Measurements from ENCODE around the gene ADCY2. TPM values are rescaled to one million over a fixed set of nuclear protein-coding genes. Genes with fewer than 3 reads are reported as not detected.

ADCY2 gene
- total RNA-seq, 4 donors from 2014 or later: 0.34 to 2.7 (median 1.5) TPM

DNA sequence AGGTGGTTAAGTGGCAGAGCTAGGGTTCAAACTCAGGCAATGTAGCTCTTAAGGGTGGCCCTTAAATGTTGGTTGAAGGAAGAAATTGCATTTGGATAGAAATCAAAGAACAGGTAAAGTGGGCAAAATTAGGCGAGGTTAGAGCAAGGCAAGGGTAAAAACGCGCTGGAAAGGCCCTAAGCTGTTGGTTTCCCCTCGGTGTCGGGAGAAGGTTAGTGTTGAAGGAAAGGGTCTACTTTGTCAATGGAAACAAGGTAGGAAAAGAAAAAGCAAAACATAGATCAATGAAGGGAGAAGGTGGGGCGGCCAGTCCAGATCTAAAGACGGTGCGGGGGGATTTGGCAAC lies 472.5 kb downstream of the ADCY2 start:
- 0 to 1% methylated on average over 8 of the region's 8 CpGs for WGBS, 2 donors
- Histone ChIP-seq H3K27ac (peak overlapping the region in 2 of 3 donors; percentile 60 to 74), H3K27me3 (no peaks in the 10 kb centered on the region), H3K36me3 (peaks cover 0 to 2% of the 10 kb centered on the region in 2 donors), H3K9me3 (no peaks in the 10 kb centered on the region), H3K4me1 (peaks cover 9 to 10% of the 10 kb centered on the region in 2 donors), H3K4me3 (replicated peaks in 1 of 3) (peak overlapping the region; percentile 48 to 96 (median 66))
- no peak for DNase-seq
- intact Hi-C loops (cut with DNase I): no loop called here
- TF ChIP-seq, protein P1, sequence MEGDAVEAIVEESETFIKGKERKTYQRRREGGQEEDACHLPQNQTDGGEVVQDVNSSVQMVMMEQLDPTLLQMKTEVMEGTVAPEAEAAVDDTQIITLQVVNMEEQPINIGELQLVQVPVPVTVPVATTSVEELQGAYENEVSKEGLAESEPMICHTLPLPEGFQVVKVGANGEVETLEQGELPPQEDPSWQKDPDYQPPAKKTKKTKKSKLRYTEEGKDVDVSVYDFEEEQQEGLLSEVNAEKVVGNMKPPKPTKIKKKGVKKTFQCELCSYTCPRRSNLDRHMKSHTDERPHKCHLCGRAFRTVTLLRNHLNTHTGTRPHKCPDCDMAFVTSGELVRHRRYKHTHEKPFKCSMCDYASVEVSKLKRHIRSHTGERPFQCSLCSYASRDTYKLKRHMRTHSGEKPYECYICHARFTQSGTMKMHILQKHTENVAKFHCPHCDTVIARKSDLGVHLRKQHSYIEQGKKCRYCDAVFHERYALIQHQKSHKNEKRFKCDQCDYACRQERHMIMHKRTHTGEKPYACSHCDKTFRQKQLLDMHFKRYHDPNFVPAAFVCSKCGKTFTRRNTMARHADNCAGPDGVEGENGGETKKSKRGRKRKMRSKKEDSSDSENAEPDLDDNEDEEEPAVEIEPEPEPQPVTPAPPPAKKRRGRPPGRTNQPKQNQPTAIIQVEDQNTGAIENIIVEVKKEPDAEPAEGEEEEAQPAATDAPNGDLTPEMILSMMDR (IDR thresholded peaks at IDR 0.05): no peak
- no peak for TF ChIP-seq POLR2A (IDR thresholded peaks at IDR 0.05)

DNA sequence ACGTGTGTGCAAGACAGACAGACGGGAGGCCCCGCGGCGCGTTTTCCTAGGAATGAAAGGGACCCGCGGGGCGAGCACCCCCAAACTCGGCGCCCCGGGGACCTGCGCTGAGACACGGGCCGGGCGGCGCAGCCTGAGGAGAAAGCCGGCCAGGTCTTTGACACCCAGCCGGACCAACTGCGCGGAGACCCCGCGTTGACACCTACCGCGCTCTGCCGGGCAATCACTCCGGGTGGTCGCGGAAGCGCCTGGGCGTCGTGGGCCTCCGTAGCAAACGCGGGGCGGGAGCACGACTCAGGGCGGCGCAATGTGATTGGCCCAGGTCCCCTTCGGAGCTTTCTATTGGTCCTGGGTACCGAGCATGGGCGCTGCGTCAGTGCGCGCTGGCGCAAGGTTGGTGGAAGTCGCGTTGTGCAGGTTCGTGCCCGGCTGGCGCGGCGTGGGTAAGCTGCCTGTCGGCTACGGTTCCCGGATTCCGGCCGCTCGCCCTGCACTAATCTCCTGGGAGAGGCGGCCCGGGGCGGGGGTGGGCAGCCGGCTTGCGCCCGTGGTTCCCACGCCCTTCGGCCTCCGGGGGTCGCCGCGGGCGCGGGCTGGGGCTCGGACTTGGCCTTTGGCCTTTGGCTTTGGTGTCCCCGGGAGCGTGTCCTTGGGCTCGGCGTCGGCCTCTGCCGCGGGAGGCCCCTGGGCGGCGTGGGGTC lies 473.0 kb downstream of the ADCY2 start, which contains the start of the genes FASTKD3 and MTRR:
TSS of gene FASTKD3 (minus strand) at position 259 of the 701 bp plus-strand sequence. CDS start 948 bp downstream, outside the sequence.
TSS of gene MTRR (plus strand) at position 376 of the 701 bp plus-strand sequence. CDS start 1,647 bp downstream, outside the sequence.
- H3K27ac ChIP-seq: peak within 1 kb of the TSS; percentile 24 to 74 (median 71)
- peak within 1 kb of the TSS; percentile 48 to 96 (median 66) for H3K4me3 ChIP-seq (replicated peaks in 1 of 3)
- DNase-seq: peak; percentile 94
- WGBS, 2 donors: 1% methylated on average over 21 to 22 of the region's 83 CpGs
- H3K4me1 ChIP-seq: peaks cover 9 to 10% of the 10 kb centered on the region in 2 donors
- TF ChIP-seq POLR2A (IDR thresholded peaks at IDR 0.05): peak in 1 of 2 donors; percentile 78
- TF ChIP-seq, protein P1 (IDR thresholded peaks at IDR 0.05): no peak
- H3K9me3 ChIP-seq: no peaks in the 10 kb centered on the region
- no peaks in the 10 kb centered on the region for H3K27me3 ChIP-seq
- intact Hi-C loops (cut with DNase I): no loop called here
- peaks cover 0 to 2% of the 10 kb centered on the region in 2 donors for H3K36me3 ChIP-seq

DNA sequence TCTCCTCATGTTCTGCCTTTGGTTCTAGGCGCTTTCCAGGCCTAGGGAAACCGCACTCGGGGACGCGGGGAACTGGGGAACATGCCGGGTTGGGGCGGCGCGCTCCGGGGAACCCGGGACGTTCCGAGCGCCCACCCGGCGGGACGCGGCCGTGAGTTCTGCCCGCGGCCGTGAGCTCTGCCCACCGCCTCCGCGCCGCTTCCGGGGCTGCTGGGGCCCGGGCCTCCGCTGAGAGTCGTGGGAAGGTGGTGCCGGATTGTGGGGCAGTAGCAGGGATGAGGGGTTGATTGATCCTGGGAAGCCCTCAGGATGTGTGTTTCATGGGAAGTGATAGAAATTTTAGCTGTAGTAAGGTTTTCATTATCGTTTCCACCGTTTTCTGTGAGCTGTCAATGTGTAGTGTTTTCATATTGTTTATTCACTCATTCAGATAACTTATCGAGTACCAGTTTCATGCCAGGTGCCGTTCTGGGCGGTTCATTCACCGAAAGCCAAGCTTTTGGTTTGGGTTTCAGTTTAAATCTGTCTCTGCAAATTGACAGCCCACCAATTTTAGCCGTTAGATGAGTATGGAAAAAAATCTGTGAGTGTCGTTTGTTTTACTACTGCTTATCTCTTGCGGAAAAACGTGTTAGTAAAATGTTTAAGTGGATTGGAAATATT lies 473.7 kb downstream of the ADCY2 start:
- no peaks in the 10 kb centered on the region for H3K27me3 ChIP-seq
- no peak for TF ChIP-seq POLR2A (IDR thresholded peaks at IDR 0.05)
- TF ChIP-seq, protein P1 (IDR thresholded peaks at IDR 0.05): no peak
- H3K4me3 ChIP-seq (replicated peaks in 1 of 3): peak overlapping the region; percentile 48 to 96 (median 66)
- no peaks in the 10 kb centered on the region for H3K9me3 ChIP-seq
- intact Hi-C loops (cut with DNase I): no loop called here
- DNase-seq: peak in 1 of 2 donors; percentile 4
- 4 to 7% methylated on average over 15 to 19 of the region's 41 CpGs for WGBS, 2 donors
- peaks cover 0 to 2% of the 10 kb centered on the region in 2 donors for H3K36me3 ChIP-seq
- H3K4me1 ChIP-seq: peaks cover 9 to 10% of the 10 kb centered on the region in 2 donors
- peak overlapping the region; percentile 24 to 74 (median 71) for H3K27ac ChIP-seq

DNA sequence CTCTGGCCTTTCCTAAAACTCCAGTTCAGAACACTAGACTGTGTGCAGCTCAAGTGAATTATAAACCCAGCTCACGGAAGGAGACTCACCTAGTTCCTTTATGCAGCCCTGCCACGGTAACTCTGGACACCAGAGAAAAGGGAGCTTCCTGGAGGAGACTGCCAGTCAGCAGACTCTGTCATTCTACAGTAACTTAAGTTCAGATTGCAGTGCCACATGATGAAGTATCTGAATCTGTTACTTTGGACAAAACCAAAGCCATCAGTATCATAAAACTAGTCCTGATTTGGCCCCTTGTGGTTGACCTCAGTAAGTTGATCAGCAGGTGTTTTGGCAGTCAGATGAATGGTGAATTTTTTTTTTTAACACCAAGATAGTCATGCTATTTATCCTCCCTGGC lies 475.7 kb downstream of the ADCY2 start:
- Histone ChIP-seq H3K4me1 (peaks cover 9 to 10% of the 10 kb centered on the region in 2 donors), H3K4me3 (replicated peaks in 1 of 3) (no peak overlapping the region), H3K9me3 (no peaks in the 10 kb centered on the region), H3K27me3 (no peaks in the 10 kb centered on the region), H3K36me3 (peaks cover 0 to 14% of the 10 kb centered on the region in 2 donors), H3K27ac (no peak overlapping the region)
- no peak for DNase-seq
- WGBS, 2 donors: 79 to 95% methylated on average over 2 of the region's 2 CpGs
- intact Hi-C loops (cut with DNase I): no loop called here
- TF ChIP-seq, protein P1 (IDR thresholded peaks at IDR 0.05): no peak
- no peak for TF ChIP-seq POLR2A (IDR thresholded peaks at IDR 0.05)
